HFF-Myc (cell line): ENCODE data around the gene PSG1.
"Not testable (repeated sequence)": the region's sequence is repeated elsewhere in the genome, so short reads cannot be mapped to it uniquely, and the experiment has no call there.

ENCODE experiments used
- DNase-seq: peaks from one replicate; pipeline ENCODE4 v3.0.0-alpha.2; 2011; ENCODE audit warnings: low read depth; ENCODE audit errors: extremely low read depth
- H3K4me3 ChIP-seq: replicated peaks from 2 replicates; pipeline ENCODE4 v1.5.1; 2011; ENCODE audit warnings: low read depth, mild to moderate bottlenecking, control low read depth, low read length
- TF ChIP-seq, protein P1 (sequence below): IDR thresholded peaks from 2 replicates; pipeline ENCODE4 v1.5.1; 2012; ENCODE audit warnings: mild to moderate bottlenecking, low read depth, low read length, control low read depth; ENCODE audit errors: missing control alignments

Gene PSG1

DNA sequence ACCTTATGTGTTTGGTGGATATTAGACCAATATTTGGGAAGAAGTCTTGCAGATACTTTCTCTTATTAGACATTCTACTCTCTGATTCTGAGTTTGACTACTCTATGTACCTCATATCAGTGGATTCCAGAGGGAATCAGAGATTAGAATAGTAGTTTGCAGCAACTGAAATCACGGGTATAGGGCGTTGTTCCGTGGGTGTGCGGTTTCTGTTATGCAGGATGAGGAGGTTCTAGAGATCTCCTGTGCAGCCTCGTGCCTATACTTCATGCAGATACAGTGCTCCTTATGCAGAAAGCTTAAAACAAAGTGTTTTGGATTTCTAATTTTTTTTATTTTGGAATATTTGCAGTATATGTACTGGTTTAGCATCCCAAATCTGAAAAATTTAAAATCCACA, 32.2 kb upstream of the PSG1 start:
- not testable (repeated sequence) for H3K4me3 ChIP-seq, DNase-seq

DNA sequence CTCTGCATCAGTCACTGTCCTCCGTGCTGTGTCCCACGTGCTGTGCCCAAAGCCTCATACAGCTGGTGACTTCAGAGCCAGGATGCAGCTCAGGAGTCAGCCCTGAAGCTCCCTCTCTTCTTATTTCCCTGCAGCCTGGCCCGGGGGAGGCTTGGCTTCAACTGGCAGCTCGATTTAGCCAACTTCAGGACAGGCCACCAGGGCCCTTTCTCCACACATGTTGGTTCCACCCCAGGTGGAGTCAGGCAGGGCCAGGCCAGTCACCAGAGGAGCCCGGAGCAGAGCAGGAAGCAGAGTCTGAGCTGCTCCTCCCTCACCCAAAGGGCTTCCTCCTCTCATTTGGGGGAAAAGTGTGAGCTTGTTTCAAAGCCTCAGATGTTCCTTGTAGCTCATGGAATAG, 26.6 kb upstream of the PSG1 start:
- H3K4me3 ChIP-seq, DNase-seq: not testable (repeated sequence)

DNA sequence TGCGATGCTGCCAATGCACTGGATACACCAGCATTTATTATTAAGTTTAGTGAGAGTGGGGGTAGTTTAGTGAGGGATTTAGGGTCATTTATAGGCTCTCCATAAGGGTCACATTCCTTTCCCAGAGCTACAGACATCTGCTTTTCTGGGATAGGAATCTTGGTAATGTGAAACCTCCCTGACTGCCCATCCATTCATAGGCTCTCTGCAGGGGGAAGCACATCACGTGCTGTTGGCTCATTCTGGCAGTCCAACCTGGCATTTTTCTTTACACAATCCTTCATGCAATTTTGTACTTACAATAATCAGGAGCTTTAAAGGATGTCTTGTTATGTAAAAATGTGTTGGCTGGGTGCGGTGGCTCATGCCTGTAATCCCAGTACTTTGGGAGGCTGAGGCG, 21.0 kb upstream of the PSG1 start:
- not testable (repeated sequence) for H3K4me3 ChIP-seq, DNase-seq

DNA sequence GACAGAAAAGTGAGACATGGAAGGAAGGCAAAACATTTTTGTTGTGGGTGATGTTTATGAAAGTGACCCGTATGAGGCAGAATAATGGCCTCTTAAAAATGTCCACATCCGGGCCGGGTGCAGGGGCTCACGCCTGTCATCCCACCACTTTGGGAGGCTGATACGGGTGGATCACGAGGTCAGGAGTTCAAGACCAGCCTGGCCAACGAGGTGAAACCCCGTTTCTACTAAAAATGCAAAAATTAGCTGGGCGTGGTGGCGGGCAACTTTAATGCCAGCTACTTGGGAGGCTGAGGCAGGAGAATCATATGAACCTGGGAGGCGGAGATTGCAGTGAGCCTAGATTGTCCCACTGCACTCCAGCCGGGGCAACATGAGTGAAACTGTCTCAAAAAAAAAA, 20.2 kb upstream of the PSG1 start:
- not testable (repeated sequence) for H3K4me3 ChIP-seq, DNase-seq

DNA sequence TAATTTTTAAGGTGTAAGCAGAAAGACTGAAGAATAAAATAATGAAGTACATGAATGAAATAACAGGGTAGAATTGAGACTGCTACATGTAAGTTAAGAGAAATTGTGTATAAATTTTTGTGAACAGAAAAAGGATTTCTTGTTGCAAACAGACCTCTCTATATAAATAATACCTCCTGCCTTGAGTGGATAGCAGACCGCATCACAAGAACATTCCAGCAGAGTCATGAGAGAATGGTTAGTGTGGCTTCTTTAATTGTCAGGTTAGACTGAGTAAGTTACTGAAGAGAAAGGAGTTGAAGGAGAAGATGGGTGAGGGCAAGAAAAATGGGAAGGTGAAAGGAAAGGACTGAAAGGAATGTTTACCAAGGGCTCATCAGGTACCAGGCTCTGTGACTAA, 19.6 kb upstream of the PSG1 start:
- H3K4me3 ChIP-seq, DNase-seq: not testable (repeated sequence)

DNA sequence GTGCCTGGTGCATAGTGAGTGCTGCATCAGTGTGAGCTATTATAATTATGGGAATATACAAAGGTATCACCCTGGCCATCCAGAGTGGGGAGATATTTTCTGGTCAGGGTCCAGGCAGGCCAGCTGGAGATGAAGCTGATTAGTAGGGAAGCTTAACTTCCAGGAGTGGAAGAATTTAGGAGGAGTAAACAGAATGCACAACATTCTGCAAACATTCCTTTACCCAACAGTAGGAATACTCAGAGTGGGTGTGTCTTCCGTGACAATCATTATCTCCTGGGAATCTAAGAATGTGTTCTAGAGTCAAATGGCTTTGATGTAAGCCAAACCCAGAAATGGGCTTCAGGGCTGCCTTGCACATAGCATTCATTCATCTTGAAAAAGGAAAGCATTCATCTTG, 19.1 kb upstream of the PSG1 start:
- not testable (repeated sequence) for DNase-seq

DNA sequence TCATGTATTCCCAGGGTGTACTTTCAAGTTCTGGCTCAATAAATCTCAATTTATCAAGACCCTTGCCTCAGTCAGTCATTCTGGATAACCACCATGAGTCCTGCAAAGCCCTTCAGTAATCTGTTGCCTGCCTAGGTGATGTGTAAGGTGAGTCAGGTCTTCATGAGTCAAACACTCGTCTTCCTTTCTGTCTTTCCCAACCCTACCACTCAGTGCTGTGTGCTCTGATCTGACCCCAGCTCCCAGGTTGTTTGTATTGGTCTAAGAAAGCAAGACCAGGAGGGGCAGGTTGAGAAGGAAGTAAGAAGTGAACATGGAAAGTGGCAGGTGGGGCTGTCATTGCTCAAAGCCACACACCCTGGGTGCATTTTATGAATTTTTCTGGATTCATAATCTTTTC, 18.2 kb upstream of the PSG1 start:
- DNase-seq, result not testable (repeated sequence)

More for the DNA sequence above, 19.1 kb upstream of the PSG1 start:
- H3K4me3 ChIP-seq, result not testable (repeated sequence)

DNA sequence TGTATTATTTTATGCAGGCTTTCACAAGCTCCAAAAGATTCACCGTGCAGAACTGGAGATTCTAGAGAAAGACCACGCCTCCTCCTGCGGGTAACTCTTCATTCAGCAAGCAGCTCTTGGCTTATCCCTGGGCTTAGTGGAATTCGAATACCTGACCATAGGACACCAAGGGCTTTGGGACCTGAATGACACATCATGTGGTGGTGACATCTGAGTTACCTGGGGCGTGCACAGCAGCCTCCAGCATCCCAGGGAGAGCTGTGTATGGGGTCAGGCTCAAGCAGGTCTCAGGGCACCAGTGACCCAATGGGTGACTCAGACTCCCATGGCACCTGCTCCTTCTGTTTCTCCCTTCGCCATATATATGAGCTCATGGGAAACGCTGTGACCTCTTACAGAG, 10.9 kb upstream of the PSG1 start:
- not testable (repeated sequence) for DNase-seq, H3K4me3 ChIP-seq

More for the DNA sequence above, 18.2 kb upstream of the PSG1 start:
- not testable (repeated sequence) for H3K4me3 ChIP-seq

DNA sequence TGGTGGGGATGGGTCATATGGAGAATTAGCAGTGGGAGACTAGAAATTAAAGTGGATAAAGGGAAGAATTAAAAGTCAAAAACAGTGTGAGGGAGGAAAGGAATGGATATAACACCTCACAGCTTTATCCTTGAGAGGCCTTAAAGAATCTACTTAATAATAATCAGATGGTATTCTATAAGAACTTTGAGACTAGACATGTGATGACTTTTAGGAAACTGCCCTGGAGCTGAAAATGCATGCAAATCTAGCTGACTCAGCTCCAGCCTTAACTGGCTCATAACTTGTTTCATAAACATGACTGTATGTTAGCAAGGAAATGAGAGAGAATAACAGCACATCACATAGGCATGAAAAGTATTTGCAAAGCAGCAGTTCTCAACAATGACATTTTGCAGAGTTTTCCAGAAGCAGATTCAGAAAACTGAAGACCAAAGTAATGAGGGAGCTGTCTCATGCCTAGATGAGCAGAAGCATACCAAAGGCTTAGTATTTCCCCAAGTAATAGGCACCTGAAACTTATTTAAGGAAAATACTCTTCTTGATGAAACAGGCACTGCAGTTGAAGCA, 8.4 kb upstream of the PSG1 start:
- H3K4me3 ChIP-seq, DNase-seq: not testable (repeated sequence)

DNA sequence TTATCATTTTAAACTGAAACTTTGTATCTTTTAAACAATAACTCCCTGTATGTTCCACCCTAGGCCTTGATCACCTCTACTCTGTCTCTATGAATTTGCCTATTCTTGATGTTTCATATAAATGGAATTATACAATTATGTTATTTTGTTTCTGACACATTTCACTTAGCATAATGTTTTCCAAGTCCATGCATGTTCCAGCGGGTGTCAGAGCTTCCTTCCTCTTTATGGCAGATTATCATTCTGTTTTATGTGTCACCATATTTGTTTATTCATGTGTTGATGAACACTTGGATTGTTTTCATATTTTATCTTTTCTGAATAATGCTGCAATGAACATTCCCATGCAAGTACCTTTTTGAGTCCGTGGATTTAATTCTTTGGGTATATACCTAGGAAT, 3.2 kb upstream of the PSG1 start:
- H3K4me3 ChIP-seq, DNase-seq: not testable (repeated sequence)

DNA sequence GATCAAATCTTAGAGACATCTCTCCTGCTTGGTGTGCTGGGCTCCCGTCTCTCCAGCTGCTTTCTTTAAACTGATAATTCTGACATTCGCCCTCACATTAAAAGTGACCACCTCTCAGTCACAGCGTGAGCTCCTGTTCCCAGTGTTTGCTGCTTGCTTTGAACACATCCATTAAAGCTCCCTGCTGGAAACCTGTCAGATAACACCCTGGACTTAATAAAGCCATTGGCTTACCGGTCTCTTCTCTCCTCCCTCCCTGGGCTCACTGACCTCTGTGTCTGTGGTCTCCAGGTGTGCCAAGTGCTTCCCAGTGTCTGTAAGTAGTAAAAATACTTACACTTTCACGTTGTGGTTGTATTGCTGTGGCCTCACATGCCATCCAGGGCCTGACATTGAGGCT, 2.5 kb upstream of the PSG1 start:
- not testable (repeated sequence) for H3K4me3 ChIP-seq, DNase-seq

DNA sequence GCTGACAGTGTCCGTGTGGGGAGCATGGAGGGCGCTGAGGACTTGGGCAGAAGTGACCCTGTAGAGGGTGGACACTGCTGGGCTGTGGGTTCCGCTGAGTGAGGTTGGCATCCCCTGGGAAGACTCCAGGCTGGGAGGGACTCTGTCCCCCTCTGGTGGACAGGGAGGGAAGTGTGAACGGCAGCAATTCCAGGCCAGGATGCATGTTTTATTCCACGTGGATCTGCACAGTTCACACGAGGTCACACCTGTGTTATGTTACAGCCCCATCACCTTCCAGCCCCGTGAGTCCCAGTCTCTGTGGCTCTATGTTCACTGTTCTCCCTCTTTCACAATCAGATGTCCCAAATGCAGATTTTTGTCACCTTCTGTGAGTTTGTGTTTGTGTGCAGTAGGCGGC, 1.8 kb upstream of the PSG1 start:
- H3K4me3 ChIP-seq, DNase-seq: not testable (repeated sequence)
- TF ChIP-seq, protein P1, sequence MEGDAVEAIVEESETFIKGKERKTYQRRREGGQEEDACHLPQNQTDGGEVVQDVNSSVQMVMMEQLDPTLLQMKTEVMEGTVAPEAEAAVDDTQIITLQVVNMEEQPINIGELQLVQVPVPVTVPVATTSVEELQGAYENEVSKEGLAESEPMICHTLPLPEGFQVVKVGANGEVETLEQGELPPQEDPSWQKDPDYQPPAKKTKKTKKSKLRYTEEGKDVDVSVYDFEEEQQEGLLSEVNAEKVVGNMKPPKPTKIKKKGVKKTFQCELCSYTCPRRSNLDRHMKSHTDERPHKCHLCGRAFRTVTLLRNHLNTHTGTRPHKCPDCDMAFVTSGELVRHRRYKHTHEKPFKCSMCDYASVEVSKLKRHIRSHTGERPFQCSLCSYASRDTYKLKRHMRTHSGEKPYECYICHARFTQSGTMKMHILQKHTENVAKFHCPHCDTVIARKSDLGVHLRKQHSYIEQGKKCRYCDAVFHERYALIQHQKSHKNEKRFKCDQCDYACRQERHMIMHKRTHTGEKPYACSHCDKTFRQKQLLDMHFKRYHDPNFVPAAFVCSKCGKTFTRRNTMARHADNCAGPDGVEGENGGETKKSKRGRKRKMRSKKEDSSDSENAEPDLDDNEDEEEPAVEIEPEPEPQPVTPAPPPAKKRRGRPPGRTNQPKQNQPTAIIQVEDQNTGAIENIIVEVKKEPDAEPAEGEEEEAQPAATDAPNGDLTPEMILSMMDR, result peak; percentile 52

DNA sequence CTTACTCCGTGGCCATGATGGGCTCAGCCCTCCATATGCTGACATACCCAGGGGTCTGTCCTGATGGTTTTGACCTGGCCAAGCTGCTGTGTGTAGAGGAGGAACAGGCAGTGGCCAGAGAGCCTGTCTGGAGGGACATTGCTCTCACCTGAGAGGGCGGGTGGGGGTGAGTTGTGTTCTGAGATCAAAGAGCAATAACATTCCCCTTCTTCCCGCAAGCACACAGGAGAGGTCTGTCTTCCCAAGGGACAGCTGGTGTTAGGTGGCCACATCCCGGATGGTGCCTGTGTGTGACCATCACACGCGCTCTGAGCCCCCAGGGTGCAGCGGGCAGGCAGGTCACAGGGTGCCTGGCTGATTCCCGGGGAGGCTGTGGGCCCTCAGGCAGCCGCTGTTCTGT, 1.1 kb upstream of the PSG1 start:
- DNase-seq, H3K4me3 ChIP-seq: not testable (repeated sequence)

DNA sequence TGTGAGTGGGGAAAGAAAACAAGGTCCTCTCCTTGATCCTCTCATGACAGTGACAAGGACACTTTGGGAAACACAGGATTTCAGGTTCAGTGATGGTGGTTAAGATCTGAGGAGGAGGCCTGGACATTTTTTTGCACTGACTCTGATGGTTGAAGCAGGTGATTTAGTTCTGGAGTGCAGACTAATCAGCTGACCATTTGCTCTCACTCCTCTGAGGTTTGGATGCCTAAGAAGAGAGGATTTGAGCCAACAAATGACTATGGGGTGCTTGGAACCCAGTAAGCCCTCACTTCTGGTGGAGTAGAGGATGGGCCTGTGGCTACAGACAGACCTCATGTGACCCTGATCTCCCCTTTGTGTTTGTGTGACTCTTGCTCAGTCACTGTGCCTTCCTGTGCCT, 2.9 kb downstream of the PSG1 start:
- not testable (repeated sequence) for H3K4me3 ChIP-seq, DNase-seq

DNA sequence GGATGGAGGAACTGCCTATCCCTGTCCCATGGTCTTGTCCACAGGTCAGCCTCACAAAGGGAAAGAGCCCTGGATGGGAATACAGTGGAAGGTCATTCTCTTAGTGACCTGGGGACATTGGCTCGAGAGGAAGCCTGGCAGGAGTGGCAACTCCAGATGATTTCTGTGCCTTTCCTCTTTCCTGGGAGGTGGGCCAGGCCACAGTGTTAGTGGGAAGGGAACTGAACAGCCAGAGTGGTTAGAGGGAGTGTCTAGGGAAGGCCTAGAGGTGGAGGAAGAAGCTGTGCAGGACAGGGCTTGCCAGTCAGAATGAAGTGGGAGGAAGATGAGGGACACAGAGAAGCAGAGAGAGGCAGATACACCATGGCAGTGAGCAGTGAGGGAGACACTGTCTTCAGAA, 3.6 kb downstream of the PSG1 start:
- DNase-seq, H3K4me3 ChIP-seq: not testable (repeated sequence)

DNA sequence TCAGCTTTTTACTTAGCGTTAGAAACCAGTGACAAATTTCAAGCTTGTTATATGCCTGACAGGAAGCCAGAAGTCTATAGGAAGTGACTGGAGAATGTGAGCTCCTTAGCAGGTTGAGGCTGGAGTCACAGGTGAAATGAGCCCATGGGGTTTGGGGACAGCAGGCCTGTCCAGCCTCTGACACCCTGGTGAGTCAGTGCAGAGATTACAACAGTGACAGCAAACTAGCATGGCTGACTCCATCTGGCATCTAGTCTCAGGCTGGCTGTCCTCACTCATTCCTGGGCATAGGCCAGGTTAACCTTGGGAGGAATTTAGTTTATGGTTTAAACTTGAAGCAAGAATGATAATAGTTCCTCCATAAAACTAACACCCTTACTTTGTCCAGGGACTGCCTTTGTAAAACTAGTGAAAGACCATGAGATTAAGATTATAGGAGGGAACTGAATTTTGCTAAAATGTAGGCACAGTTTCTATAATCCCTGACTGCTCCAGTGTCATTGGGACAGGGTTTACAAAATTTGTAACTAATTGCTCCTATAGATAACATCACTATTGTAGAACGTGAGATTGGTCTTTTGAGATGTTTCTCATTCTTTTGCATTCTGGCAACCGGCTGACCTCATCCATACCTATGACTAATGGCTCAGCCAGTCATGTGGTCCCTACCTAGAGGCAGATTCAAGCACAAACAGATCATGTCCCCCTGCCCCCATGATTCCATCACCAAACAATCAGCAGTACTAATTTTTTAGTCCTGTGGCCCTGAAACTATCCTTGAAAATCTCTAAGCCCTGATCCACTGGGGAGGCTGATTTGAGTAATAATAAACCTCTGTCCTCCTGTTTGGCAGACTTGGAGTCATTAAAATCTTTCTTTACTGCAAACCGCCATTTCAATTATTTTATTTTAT, 4.4 kb downstream of the PSG1 start:
- DNase-seq, H3K4me3 ChIP-seq: not testable (repeated sequence)

DNA sequence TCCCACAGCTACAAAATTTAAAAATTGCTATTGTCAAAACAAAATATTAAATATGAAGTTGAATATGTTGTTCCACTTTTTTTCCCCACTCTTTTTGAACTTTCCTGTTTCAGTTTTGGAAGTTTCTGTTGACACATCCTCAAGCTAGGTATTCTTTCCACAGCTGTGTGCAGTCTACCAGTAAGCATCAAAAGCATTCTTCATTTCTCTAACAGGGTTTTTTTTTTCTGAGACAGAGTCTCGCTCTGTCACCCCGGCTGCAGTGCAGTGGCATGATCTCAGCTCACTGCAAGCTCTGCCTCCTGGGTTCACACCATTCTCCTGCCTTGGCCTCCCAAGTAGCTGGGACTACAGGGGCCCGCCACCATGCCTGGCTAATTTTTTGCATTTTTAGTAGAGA, 5.4 kb downstream of the PSG1 start:
- DNase-seq, H3K4me3 ChIP-seq: not testable (repeated sequence)
